OCI-LY3 (cell line): ENCODE data around the gene MCC.

Source experiments
- CTCF ChIP-seq: fragments of 200-600, 300-600 bp; sonication (generic); IDR thresholded peaks from 2 replicates; pipeline ENCODE4 v1.5.1; 2014; ENCODE audit warnings: antibody characterized with exemption, low read length, low read depth
- EZH2phosphoT487 ChIP-seq: fragments of 200-600 bp; shearing (Covaris generic); IDR thresholded peaks from 2 replicates; pipeline ENCODE4 v1.6.1; 2018; ENCODE audit warnings: antibody characterized with exemption, mixed run types, low read depth

DNA sequence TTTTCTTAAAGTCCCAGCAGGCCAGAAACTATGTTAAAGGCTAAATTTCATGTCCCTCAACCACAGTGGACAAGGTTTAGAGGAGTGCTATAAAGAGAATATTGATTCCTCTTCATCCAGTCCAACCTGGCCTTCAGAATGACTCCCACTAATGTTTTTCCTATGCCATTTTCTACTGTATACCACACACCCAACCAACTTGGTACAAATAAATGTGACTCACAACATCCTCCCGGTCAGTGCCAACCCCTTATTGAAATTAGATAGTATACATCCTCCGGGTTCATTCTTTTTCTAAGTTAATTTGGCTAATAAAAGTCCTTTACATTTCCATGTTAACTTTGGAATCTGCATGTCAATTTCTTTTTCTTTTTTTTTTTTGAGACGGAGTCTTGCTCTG is 268.6 kb downstream of the MCC start:
- TF ChIP-seq CTCF (no peak), EZH2phosphoT487 (no peak)
